OCI-M2 (cell line): ENCODE measurements around the gene ST6GALNAC6.
"Not testable (repeated sequence)": the region's sequence is repeated elsewhere in the genome, so short reads cannot be mapped to it uniquely, and the experiment has no call there.

Source experiments
- DNase-seq: peaks from one replicate; lab custom pipeline; 2025; ENCODE audit not compliant: unreplicated experiment; lab: John Stamatoyannopoulos, UW

Gene ST6GALNAC6

DNA sequence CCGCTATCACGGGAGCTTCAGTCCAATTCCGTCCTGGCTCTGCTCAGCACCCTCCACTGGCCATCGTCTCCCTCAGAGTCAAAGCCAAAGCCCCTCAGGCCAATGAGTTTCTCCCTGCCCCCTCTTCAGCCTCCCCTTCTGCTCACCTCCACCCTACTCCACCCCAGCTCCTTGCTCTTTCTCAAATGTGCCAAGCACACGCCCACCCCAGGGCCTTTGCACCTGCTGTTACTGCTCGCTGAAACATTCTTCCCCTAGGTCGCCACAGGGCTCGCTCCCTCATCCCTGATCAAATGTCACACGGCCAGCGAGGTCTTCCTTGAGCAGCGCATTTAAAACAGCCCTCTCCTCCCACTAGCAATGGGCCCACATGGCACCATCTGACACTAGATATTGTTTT, 38.6 kb downstream of the ST6GALNAC6 start:
- DNase-seq: no peak

DNA sequence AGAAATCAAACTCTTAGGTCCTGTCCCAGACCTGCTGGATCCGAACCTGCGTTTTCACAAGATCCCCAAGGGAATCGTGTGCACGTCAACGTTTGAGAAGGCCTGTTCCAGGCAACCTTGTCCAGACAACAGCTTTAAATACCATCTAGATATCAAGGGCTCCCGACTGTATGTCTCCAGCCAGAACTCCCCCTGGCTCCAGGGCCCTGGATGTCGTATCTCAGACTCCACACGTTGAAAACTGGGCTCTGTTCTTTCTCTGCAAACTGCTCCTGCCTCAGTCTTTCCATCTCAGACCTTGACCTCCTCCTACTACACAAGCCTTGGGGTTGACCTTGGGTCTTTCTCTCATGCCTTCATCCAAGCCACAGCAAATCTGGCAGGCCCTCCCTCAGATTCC, 39.1 kb downstream of the ST6GALNAC6 start:
- no peak for DNase-seq

- no peak for DNase-seq
Measured at GRCh38 chr9:127858041-127858512, 41.3 kb downstream of the ST6GALNAC6 start.

GRCh38 chr9:127857278-127857677, 42.1 kb downstream of the ST6GALNAC6 start:
- no peak for DNase-seq

- DNase-seq: no peak
Measured at GRCh38 chr9:127856729-127857116, 42.7 kb downstream of the ST6GALNAC6 start.

- no peak for DNase-seq
Measured at GRCh38 chr9:127856094-127856728, 43.2 kb downstream of the ST6GALNAC6 start.

DNA sequence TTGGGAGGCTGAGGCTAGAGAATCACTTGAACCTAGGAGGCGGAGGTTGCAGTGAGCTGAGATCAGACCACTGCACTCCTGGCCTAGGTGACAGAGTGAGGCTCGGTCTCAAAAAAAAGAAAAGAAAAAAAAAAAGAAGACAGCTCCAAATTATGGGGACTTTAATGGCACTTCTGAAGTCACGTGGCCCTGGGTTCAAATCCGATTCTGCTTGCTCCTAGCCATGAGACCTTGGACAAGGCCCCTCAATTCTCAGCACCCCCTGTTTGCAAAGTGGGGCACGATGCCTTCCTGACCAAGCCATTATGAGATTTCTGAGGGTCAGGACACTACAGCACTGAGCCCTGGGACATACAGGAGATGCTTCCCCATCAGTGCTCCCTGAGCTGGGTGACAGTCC, 43.9 kb downstream of the ST6GALNAC6 start:
- DNase-seq: no peak

DNA sequence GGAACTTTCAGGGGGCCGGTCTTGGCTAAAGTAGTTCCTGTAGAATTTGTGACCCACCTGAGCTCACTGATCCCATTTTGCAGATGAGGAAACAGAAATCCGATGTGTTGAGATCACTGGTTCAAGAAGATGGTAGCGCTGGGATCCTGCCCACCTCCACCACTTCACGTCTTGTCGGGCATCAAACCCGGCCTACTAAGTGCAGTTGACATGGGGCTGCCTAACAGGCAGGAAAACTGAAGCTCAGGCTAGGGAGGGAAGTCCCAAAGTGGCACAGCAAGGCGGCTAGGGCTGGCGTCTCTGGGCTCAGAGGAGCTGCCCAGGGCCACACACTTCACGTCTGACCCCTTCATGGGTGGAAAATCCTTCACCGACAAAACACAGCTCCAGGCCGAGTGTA, 44.4 kb downstream of the ST6GALNAC6 start:
- no peak for DNase-seq

DNA sequence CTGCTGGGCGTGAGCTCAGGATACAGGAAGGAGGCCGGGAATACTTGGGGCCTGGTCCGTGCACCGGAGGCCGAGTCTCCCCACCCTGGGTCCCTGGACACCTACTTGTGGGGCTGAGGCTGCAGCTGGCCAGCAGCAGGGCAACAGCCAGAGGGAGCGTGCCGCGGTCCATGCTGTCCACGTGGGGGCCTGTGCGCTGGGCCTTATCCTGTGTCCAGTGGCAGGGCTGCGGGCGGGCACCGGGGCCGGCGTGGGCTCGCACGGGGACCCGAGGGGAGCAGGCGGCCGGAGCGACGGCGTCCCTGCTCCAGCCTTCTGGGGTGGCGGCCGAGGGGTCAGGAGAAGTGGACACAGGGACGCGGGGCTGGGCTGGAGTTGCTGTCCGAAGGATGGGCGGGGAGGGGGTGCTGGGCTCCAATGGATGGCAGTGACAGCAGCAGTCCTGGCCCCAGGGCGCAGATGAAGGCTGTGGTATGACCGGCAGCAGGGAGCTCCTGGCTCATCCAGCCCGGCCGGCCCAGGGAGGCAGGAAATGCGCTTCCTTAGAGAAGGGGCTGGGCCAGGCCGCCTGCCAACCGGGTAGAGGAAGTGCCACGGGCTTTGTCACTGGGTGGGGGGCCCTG, 45.1 kb downstream of the ST6GALNAC6 start, which contains the start of gene ENG:
Gene ENG (minus strand): TSS at position 475 of the 623 bp plus-strand sequence. CDS start 303 bp downstream, at position 172.
- no peak for DNase-seq

DNA sequence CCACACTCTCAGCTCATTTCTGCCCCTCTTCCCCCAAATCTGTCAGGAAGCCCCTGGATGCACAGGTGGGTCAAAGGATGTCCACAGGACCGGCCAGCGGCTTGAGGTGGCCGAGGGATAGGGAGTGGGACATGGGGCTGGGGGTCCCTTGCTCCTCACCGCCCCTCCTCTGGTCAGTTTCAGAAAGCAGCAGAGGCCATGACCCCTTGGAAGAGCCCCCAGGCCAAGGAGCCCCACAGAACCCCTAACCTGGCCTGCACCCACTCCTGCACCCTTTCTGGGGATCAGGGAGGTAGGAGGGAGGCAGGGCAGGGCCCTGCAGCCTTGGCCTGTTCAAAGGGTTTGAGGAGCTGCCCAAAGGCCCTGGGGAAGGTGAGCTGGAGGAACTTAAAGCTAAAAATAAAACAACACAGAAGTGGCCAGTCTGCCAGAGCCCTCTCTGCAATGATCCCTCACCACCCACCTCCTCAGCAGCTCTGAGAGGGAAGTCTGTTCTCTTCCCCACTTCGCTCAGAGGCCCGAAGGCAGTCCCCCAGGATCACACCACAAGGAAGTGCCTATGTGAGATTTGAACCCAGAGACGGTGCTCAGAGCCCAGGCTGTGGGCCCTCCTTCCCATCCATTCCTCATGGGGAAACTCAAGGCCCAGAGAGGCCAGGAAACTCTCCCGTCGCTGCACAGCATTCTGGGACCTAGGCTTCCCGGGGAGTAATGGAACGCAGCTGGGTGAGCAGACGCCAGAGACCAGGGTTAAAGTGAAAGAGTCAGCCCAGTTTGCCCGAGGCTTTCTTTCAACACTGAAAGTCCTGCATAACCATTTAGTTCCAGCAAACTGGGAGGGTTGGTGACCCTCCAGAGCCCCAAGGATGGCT, 45.9 kb downstream of the ST6GALNAC6 start:
- no peak for DNase-seq

- no peak for DNase-seq
Measured at GRCh38 chr9:127852829-127853228, 46.6 kb downstream of the ST6GALNAC6 start.

- DNase-seq: no peak
Measured at GRCh38 chr9:127850286-127850830, 49.0 kb downstream of the ST6GALNAC6 start.

GRCh38 chr9:127848756-127849504, 50.5 kb downstream of the ST6GALNAC6 start:
- DNase-seq: no peak

DNA sequence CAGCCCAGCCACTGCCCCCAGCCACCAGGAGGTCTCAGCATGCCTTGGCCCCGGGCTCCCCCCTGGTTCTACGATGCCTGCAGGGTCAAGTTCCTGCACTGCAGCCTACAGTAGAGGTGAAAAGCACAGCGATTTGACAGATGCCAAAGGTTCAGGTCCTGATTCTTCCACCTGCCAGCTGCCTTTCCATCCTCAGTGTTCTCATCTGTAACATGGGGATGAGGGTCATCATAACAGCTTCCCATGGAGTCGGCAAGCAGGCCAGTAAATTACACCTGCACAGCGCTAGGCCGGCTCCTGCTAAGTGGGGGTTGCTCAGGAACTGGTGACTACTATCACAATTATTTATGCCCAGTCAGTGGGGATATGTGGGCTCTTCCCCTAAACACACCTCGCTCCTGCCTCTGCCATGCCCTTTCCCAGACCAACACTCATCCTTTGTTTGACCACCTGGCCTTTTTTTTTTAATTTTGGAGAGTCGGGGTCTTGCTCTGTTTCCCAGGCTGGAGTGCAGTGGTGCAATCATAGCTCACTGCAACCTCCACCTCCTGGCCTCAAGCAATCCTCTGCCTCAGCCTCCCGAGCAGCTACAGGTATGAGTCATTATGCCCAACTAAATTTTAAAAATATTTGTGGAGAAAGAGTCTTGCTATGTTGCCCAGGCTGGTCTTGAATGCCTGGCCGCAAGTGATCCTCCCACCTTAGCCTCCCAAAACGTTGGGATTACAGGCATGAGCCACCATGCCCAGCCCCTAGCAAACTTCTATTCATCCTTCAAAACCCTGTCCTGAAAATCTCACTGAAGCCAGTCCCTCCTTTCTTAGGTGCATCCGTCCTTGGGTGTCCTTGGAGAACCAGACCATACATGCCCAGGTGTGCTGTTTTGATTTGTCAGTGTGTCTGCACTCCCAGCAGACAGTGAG, 51.3 kb downstream of the ST6GALNAC6 start:
- no peak for DNase-seq

DNA sequence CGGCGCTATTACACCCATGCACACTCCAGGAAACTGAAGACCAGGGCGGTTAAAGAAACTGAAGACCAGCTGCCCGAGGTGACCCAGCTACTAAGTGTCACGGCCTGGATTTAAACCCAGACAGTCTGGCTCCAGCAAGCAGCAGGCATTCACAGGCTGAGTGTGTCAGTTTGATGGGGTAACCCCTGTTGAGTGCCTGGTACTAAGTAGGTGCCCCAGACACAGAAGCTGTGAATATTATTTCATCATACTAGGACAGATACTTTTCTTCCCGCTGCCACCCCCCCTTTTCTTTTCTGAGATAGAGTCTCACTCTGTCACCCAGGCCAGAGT, 52.3 kb downstream of the ST6GALNAC6 start:
- DNase-seq: no peak

GRCh38 chr9:127846443-127847177, 52.8 kb downstream of the ST6GALNAC6 start:
- no peak for DNase-seq

DNA sequence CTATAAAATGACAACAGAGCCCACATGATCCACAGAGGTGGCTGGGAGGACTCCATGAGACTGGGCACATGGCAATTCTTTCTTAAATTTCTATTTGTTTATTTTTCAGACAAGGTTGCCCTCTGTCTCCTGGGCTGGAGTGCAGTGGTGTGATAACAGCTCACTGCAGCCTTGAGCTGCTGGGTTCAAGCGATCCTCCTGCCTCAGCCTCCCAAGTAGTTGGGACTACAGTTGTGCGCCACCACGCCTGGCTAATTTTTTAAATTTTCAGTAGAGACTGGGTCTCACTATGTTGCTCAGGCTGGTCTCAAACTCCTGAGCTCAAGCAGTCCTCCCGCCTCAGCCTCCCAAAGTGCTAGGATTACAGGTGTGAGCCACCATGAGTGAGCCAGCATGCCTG, 53.8 kb downstream of the ST6GALNAC6 start:
- DNase-seq: not testable (repeated sequence)

- DNase-seq: no peak
Measured at GRCh38 chr9:127844821-127845359, 54.5 kb downstream of the ST6GALNAC6 start.
